AG10803 (cell line): ENCODE results near the gene TNFAIP8L1.

Source experiments
- DNase-seq: peaks from one replicate; pipeline ENCODE4 v3.0.0; 2010; ENCODE audit warnings: low read depth
- H3K4me3 ChIP-seq: 2 replicates; pipeline ENCODE4 v1.5.1; 2011; ENCODE audit warnings: mild to moderate bottlenecking, low read length, control low read depth
- CTCF ChIP-seq: conservative IDR thresholded peaks from 2 replicates; pipeline ENCODE4 v1.5.1; 2011; ENCODE audit warnings: mild to moderate bottlenecking, low read length, control low read depth, inconsistent platforms

TNFAIP8L1 gene

GRCh38 chr19:4638317-4638716, 999 bp upstream of the TNFAIP8L1 start:
- DNase-seq = no peak
- TF ChIP-seq CTCF = no peak
- no peak overlapping the region for H3K4me3 ChIP-seq

GRCh38 chr19:4639531-4640246, 373 bp downstream of the TNFAIP8L1 start:
- no peak for TF ChIP-seq CTCF

GRCh38 chr19:4640247-4641000, 1.1 kb downstream of the TNFAIP8L1 start:
- TF ChIP-seq CTCF = no peak
- DNase-seq = no peak
- peak overlapping the region; percentile 79 for H3K4me3 ChIP-seq

More at GRCh38 chr19:4639531-4640246, 373 bp downstream of the TNFAIP8L1 start:
- peak overlapping the region; percentile 79 for H3K4me3 ChIP-seq
- no peak for DNase-seq

GRCh38 chr19:4641132-4641531, 1.8 kb downstream of the TNFAIP8L1 start:
- H3K4me3 ChIP-seq = no peak overlapping the region
- TF ChIP-seq CTCF = no peak
- DNase-seq = no peak

GRCh38 chr19:4642625-4643024, 3.3 kb downstream of the TNFAIP8L1 start:
- no peak for TF ChIP-seq CTCF
- DNase-seq = no peak
- H3K4me3 ChIP-seq = no peak overlapping the region

GRCh38 chr19:4645718-4646117, 6.4 kb downstream of the TNFAIP8L1 start:
- no peak for DNase-seq
- H3K4me3 ChIP-seq = no peak overlapping the region
- TF ChIP-seq CTCF = no peak
